ENCODE data around the gene FBXL20. TPM values are rescaled to one million over a fixed set of nuclear protein-coding genes. Genes with fewer than 3 reads are reported as not detected.

Gene FBXL20
- total RNA-seq, 1 experiment from 2014 or later: 9.9 TPM

DNA sequence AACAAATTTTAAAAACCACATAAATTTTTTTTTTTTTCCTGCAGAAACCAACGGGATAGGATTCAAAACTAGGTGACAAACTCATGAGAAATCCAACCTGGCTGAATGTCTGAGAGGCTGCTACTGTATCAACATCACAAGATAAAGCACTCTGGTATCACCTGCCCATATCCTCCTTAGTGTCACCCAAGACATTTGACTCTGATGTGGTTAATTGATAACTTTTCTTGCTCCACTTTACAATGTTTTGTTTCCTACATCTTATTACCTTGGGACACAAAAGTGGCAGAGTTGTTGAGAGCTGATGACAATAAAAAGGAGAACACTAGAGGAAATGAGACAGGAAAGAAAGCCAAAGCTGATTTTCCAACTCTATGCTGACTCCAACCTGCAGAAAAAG lies 4.0 kb upstream of the FBXL20 start:
- no TSS peak for BruUV-seq (replicated peaks)
- intact Hi-C loops (cut with micrococcal nuclease; ENCODE audit: unreplicated experiment) (no loop called here), in situ Hi-C loops (cut with HindIII; ENCODE audit: low pct_unique_long_range_greater_than_20kb, low sequenced_read_pairs) (no loop called here)
- TF ChIP-seq POLR2AphosphoS5 (IDR thresholded peaks at IDR 0.05; ENCODE audit: low read depth, low read length) (no peak), TCF7L2 (IDR thresholded peaks at IDR 0.05; ENCODE audit: low read depth, low read length) (no peak), SIN3A (IDR thresholded peaks at IDR 0.05; ENCODE audit: borderline replicate concordance, insufficient read depth, low read depth, low read length) (no peak)
- TF ChIP-seq, protein P1, sequence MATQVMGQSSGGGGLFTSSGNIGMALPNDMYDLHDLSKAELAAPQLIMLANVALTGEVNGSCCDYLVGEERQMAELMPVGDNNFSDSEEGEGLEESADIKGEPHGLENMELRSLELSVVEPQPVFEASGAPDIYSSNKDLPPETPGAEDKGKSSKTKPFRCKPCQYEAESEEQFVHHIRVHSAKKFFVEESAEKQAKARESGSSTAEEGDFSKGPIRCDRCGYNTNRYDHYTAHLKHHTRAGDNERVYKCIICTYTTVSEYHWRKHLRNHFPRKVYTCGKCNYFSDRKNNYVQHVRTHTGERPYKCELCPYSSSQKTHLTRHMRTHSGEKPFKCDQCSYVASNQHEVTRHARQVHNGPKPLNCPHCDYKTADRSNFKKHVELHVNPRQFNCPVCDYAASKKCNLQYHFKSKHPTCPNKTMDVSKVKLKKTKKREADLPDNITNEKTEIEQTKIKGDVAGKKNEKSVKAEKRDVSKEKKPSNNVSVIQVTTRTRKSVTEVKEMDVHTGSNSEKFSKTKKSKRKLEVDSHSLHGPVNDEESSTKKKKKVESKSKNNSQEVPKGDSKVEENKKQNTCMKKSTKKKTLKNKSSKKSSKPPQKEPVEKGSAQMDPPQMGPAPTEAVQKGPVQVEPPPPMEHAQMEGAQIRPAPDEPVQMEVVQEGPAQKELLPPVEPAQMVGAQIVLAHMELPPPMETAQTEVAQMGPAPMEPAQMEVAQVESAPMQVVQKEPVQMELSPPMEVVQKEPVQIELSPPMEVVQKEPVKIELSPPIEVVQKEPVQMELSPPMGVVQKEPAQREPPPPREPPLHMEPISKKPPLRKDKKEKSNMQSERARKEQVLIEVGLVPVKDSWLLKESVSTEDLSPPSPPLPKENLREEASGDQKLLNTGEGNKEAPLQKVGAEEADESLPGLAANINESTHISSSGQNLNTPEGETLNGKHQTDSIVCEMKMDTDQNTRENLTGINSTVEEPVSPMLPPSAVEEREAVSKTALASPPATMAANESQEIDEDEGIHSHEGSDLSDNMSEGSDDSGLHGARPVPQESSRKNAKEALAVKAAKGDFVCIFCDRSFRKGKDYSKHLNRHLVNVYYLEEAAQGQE (IDR thresholded peaks at IDR 0.05; ENCODE audit: insufficient read depth in 1 of 2, low read depth in 2 of 2, low read length in 1 of 2): no peak
- TF ChIP-seq, protein P2, sequence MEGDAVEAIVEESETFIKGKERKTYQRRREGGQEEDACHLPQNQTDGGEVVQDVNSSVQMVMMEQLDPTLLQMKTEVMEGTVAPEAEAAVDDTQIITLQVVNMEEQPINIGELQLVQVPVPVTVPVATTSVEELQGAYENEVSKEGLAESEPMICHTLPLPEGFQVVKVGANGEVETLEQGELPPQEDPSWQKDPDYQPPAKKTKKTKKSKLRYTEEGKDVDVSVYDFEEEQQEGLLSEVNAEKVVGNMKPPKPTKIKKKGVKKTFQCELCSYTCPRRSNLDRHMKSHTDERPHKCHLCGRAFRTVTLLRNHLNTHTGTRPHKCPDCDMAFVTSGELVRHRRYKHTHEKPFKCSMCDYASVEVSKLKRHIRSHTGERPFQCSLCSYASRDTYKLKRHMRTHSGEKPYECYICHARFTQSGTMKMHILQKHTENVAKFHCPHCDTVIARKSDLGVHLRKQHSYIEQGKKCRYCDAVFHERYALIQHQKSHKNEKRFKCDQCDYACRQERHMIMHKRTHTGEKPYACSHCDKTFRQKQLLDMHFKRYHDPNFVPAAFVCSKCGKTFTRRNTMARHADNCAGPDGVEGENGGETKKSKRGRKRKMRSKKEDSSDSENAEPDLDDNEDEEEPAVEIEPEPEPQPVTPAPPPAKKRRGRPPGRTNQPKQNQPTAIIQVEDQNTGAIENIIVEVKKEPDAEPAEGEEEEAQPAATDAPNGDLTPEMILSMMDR (IDR thresholded peaks at IDR 0.05): no peak
- no peak overlapping the region for H3K27ac ChIP-seq (ENCODE audit: low read length)
- ATAC-seq (no peak), DNase-seq (ENCODE audit: low read depth, low spot score) (no peak)
- no peaks in the 10 kb centered on the region for H3K9me3 ChIP-seq (ENCODE audit: control insufficient read depth, insufficient read depth, low read depth, low read length)
- CTCF ChIA-PET: no interaction called here
- H3K27me3 ChIP-seq (ENCODE audit: control insufficient read depth, insufficient read depth, low read length): no peaks in the 10 kb centered on the region
- H3K4me1 ChIP-seq (ENCODE audit: control insufficient read depth, insufficient read depth, low read length): peaks cover 3% of the 10 kb centered on the region; the same call in 1 of the 2 replicates
- POLR2A ChIA-PET: interaction anchor here (0.6 kb wide), 1 partner anchor 90 kb away, joined by 3 read pairs; no protein-coding TSS in a partner anchor
- no peak overlapping the region for H3K4me3 ChIP-seq (ENCODE audit: low read depth in 2 of 2, low read length in 2 of 2)
- peaks cover 7% of the 10 kb centered on the region for H3K36me3 ChIP-seq (ENCODE audit: control insufficient read depth, insufficient read depth, low read length)

DNA sequence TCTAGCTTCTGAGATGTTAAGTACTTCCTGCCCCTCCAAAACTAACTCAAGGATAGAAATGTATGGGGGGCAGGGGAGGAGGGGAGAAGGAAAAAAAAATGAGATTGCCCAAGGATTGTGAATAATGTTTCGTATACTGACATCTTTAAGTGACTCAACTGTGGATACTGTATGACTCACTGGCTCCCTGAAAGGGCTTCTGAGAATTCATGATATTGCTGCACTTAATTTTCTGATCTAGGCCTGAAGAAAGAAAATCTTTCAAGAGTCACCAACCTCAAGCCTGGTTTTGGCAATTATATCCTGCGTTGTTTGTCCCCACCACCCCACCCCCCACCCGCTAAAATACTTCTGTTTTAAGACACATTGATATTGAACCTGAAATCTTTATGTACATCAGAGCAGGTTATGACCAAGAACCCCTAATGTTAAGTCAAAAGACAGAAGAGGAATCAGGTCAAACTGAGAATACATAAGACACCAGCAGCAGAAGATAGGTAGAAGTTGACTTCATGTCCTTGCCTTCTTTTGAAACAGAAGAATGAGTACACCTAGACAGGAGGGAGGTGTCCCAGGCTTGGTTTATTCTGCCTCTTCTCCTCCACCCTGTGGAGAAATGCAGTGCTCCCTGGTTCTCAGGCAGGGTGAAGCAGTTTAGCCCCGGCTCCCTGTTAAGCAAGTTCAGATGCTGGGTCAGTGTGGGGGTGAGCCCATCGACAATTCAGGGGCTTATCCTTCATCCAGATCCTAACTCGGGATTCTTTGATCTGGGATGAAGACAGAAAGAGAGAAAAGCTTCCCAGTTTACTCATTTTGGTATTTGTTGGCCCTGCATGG lies 3.3 kb upstream of the FBXL20 start:
- TF ChIP-seq, protein P2 (IDR thresholded peaks at IDR 0.05): no peak
- no peak for TF ChIP-seq SIN3A (IDR thresholded peaks at IDR 0.05; ENCODE audit: borderline replicate concordance, insufficient read depth, low read depth, low read length)
- TF ChIP-seq, protein P1 (IDR thresholded peaks at IDR 0.05; ENCODE audit: insufficient read depth in 1 of 2, low read depth in 2 of 2, low read length in 1 of 2): no peak
- TF ChIP-seq TCF7L2 (IDR thresholded peaks at IDR 0.05; ENCODE audit: low read depth, low read length): no peak
- no peak; the same call in 1 of the 2 replicates for TF ChIP-seq POLR2AphosphoS5 (IDR thresholded peaks at IDR 0.05; ENCODE audit: low read depth, low read length)
- H3K9me3 ChIP-seq (ENCODE audit: control insufficient read depth, insufficient read depth, low read depth, low read length): no peaks in the 10 kb centered on the region
- H3K27ac ChIP-seq (ENCODE audit: low read length): no peak overlapping the region
- DNase-seq (ENCODE audit: low read depth, low spot score) (no peak), ATAC-seq (no peak)
- POLR2A ChIA-PET: interaction anchor here (0.6 kb wide), 1 partner anchor 89 kb away, joined by 3 read pairs; no protein-coding TSS in a partner anchor
- CTCF ChIA-PET: no interaction called here
- peaks cover 3% of the 10 kb centered on the region for H3K36me3 ChIP-seq (ENCODE audit: control insufficient read depth, insufficient read depth, low read length)
- intact Hi-C loops (cut with micrococcal nuclease; ENCODE audit: unreplicated experiment) (no loop called here), in situ Hi-C loops (cut with HindIII; ENCODE audit: low pct_unique_long_range_greater_than_20kb, low sequenced_read_pairs) (no loop called here)
- peaks cover 7% of the 10 kb centered on the region for H3K4me1 ChIP-seq (ENCODE audit: control insufficient read depth, insufficient read depth, low read length)
- no peak overlapping the region for H3K4me3 ChIP-seq (ENCODE audit: low read depth in 2 of 2, low read length in 2 of 2)
- H3K27me3 ChIP-seq (ENCODE audit: control insufficient read depth, insufficient read depth, low read length): no peaks in the 10 kb centered on the region
- no TSS peak for BruUV-seq (replicated peaks)
